MM.1S (cell line): Measurements from ENCODE around the gene EPB41.

Experiments
- CTCF ChIP-seq: fragments of 300-600 bp; sonication (generic); IDR thresholded peaks from 2 replicates; pipeline ENCODE4 v1.5.1; 2016; ENCODE audit warnings: antibody characterized with exemption, low read length, mixed read lengths
- EZH2 ChIP-seq: fragments of 300-600 bp; sonication (generic); optimal IDR thresholded peaks from 2 replicates; pipeline ENCODE3; 2017; ENCODE audit warnings: low read depth, mild to moderate bottlenecking, antibody characterized with exemption, low read length, mixed read lengths
- EZH2phosphoT487 ChIP-seq: fragments of 300-600 bp; sonication (generic); IDR thresholded peaks from 2 replicates; pipeline ENCODE4 v1.6.1; 2018; ENCODE audit warnings: antibody characterized with exemption, low read length

- TF ChIP-seq CTCF = no peak
- no peak for TF ChIP-seq EZH2
- TF ChIP-seq EZH2phosphoT487 = no peak
These were observed 203.0 kb downstream of the EPB41 start for GRCh38 chr1:29117381-29117780.
